ENCODE data around the gene TOPBP1.

The TOPBP1 gene

GRCh38 chr3:133672461-133672860 lies 10.7 kb upstream of the TOPBP1 start:
- Histone ChIP-seq H2AFZ (ENCODE audit: low read depth, low read length) (no peak overlapping the region), H4K20me1 (ENCODE audit: insufficient read depth, low read length) (no peaks in the 10 kb centered on the region), H3K4me3 (ENCODE audit: low read depth in 1 of 2, low read length in 2 of 2) (no peak overlapping the region), H3K79me2 (ENCODE audit: insufficient read depth, low read length) (no peaks in the 10 kb centered on the region), H3K36me3 (ENCODE audit: insufficient read depth, low read length) (no peaks in the 10 kb centered on the region), H3K9ac (ENCODE audit: low read depth, low read length) (no peak overlapping the region), H3K9me3 (ENCODE audit: insufficient read depth, low read length, severe bottlenecking) (no peaks in the 10 kb centered on the region), H3K27me3 (ENCODE audit: insufficient read depth, low read length, poor library complexity) (peaks cover 7% of the 10 kb centered on the region), H3K4me1 (ENCODE audit: insufficient read depth, low read length) (no peaks in the 10 kb centered on the region), H3K4me2 (ENCODE audit: insufficient read depth, low read length) (no peak overlapping the region), H3K27ac (ENCODE audit: low read length) (no peak overlapping the region)
- ATAC-seq (ENCODE audit: insufficient read depth, low read depth): no peak
- no peak for TF ChIP-seq EZH2 (IDR thresholded peaks at IDR 0.05; ENCODE audit: borderline replicate concordance, low read depth, low read length, severe bottlenecking)
- TF ChIP-seq, protein P1, sequence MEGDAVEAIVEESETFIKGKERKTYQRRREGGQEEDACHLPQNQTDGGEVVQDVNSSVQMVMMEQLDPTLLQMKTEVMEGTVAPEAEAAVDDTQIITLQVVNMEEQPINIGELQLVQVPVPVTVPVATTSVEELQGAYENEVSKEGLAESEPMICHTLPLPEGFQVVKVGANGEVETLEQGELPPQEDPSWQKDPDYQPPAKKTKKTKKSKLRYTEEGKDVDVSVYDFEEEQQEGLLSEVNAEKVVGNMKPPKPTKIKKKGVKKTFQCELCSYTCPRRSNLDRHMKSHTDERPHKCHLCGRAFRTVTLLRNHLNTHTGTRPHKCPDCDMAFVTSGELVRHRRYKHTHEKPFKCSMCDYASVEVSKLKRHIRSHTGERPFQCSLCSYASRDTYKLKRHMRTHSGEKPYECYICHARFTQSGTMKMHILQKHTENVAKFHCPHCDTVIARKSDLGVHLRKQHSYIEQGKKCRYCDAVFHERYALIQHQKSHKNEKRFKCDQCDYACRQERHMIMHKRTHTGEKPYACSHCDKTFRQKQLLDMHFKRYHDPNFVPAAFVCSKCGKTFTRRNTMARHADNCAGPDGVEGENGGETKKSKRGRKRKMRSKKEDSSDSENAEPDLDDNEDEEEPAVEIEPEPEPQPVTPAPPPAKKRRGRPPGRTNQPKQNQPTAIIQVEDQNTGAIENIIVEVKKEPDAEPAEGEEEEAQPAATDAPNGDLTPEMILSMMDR (IDR thresholded peaks at IDR 0.05; ENCODE audit: borderline replicate concordance, extremely low read depth, low read length, poor library complexity, severe bottlenecking): no peak
- DNase-seq: no peak

GRCh38 chr3:133670525-133670995 lies 8.8 kb upstream of the TOPBP1 start:
- H2AFZ ChIP-seq (ENCODE audit: low read depth, low read length): no peak overlapping the region
- ATAC-seq (ENCODE audit: insufficient read depth, low read depth) (no peak), DNase-seq (no peak)
- no peaks in the 10 kb centered on the region for H3K36me3 ChIP-seq (ENCODE audit: insufficient read depth, low read length)
- H3K9me3 ChIP-seq (ENCODE audit: insufficient read depth, low read length, severe bottlenecking): no peaks in the 10 kb centered on the region
- no peak overlapping the region for H3K4me2 ChIP-seq (ENCODE audit: insufficient read depth, low read length)
- no peaks in the 10 kb centered on the region for H4K20me1 ChIP-seq (ENCODE audit: insufficient read depth, low read length)
- no peak overlapping the region for H3K9ac ChIP-seq (ENCODE audit: low read depth, low read length)
- no peak overlapping the region for H3K4me3 ChIP-seq (ENCODE audit: low read depth in 1 of 2, low read length in 2 of 2)
- H3K27me3 ChIP-seq (ENCODE audit: insufficient read depth, low read length, poor library complexity): peaks cover 5% of the 10 kb centered on the region
- H3K79me2 ChIP-seq (ENCODE audit: insufficient read depth, low read length): no peaks in the 10 kb centered on the region
- TF ChIP-seq, protein P1 (IDR thresholded peaks at IDR 0.05; ENCODE audit: borderline replicate concordance, extremely low read depth, low read length, poor library complexity, severe bottlenecking): no peak
- TF ChIP-seq EZH2 (IDR thresholded peaks at IDR 0.05; ENCODE audit: borderline replicate concordance, low read depth, low read length, severe bottlenecking): no peak
- no peaks in the 10 kb centered on the region for H3K4me1 ChIP-seq (ENCODE audit: insufficient read depth, low read length)
- H3K27ac ChIP-seq (ENCODE audit: low read length): no peak overlapping the region

DNA sequence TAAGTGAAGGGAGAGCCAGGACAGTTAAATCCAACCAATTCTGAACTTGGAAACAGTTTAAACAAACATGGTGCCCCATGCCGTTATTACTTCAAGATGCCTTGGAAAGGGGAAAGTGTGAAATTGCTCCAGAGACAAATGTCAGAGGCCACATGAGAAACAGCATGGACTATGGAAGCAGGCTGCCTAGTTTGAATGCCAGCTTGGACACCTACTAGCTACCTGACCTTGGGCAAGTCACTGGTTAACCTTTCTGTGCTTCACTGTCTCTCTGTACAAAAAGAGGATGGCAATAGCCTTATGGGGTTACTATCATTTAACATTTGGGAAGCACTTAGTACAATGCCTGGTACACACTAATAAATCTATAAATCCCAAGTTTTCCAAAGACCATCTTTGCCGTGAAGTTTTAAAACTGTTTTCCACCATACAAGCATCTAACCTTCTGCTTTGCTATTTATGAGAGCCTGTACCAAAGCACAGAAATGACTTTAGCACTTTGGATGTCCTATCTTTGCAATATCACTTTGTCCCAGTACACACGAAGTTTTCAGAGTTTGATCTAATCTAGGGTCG lies 8.3 kb upstream of the TOPBP1 start:
- Histone ChIP-seq H3K36me3 (ENCODE audit: insufficient read depth, low read length) (no peaks in the 10 kb centered on the region), H4K20me1 (ENCODE audit: insufficient read depth, low read length) (no peaks in the 10 kb centered on the region), H3K79me2 (ENCODE audit: insufficient read depth, low read length) (no peaks in the 10 kb centered on the region), H3K27me3 (ENCODE audit: insufficient read depth, low read length, poor library complexity) (peaks cover 5% of the 10 kb centered on the region), H3K27ac (ENCODE audit: low read length) (no peak overlapping the region), H3K4me1 (ENCODE audit: insufficient read depth, low read length) (no peaks in the 10 kb centered on the region), H2AFZ (ENCODE audit: low read depth, low read length) (no peak overlapping the region), H3K4me3 (ENCODE audit: low read depth in 1 of 2, low read length in 2 of 2) (no peak overlapping the region), H3K9ac (ENCODE audit: low read depth, low read length) (no peak overlapping the region), H3K4me2 (ENCODE audit: insufficient read depth, low read length) (no peak overlapping the region), H3K9me3 (ENCODE audit: insufficient read depth, low read length, severe bottlenecking) (no peaks in the 10 kb centered on the region)
- no peak for DNase-seq
- no peak for ATAC-seq (ENCODE audit: insufficient read depth, low read depth)
- TF ChIP-seq EZH2 (IDR thresholded peaks at IDR 0.05; ENCODE audit: borderline replicate concordance, low read depth, low read length, severe bottlenecking): no peak
- TF ChIP-seq, protein P1 (IDR thresholded peaks at IDR 0.05; ENCODE audit: borderline replicate concordance, extremely low read depth, low read length, poor library complexity, severe bottlenecking): no peak

All from DND-41 (cell line).